ENCODE results near the gene CPEB2. TPM values are rescaled to one million over a fixed set of nuclear protein-coding genes. Genes with fewer than 3 reads are reported as not detected.
A peak's percentile ranks its signal among the peaks of the same experiment; 100 is the strongest.

Gene CPEB2
- total and polyA plus RNA-seq, 2 experiments from 2014 or later = 3.5 to 6.6 TPM

DNA sequence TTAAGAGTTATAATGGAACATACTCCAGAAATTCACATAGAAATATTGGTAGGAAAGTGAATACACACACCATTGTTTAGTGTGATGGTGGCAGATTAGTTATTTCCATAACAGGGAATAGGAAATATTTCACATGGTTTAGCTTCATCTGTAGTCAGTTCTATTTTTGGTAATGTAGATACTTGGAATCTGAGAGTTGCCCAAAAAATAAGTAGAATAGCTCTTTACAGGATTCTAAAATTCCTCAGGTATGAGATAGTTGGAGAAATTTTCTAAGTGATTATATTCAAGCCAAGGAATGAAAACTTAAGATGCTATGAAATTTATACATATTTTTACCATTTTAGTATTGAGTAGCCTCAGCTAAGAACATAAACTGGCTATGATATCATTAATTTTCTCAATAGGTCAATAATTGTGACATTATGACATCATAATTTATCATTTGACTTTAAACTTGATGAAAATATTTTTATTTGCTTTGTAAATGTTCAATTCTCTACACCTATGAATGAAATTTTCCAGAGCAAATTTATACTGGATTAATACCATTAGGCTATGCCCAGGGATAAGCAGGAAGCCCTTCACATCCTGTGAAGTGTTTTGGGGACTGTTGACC lies 35.8 kb downstream of the CPEB2 start:
- Histone ChIP-seq H2AFZ (no peak overlapping the region), H3K27me3 (replicated peaks; ENCODE audit: insufficient read depth) (no peaks in the 10 kb centered on the region), H3K4me1 (ENCODE audit: insufficient read depth) (peaks cover 49% of the 10 kb centered on the region), H3K27ac (peak overlapping the region; percentile 44), H3K4me2 (ENCODE audit: unreplicated experiment) (peak overlapping the region; percentile 26), H3K4me3 (no peak overlapping the region), H4K20me1 (ENCODE audit: insufficient read depth) (no peaks in the 10 kb centered on the region), H3F3A (ENCODE audit: insufficient read depth) (peaks cover 42% of the 10 kb centered on the region), H3K79me2 (ENCODE audit: insufficient read depth) (peaks cover 66% of the 10 kb centered on the region), H3K9me3 (ENCODE audit: low read depth) (no peaks in the 10 kb centered on the region), H3K36me3 (ENCODE audit: low read depth) (peaks cover 28% of the 10 kb centered on the region; the same call in 1 of the 2 replicates), H3K9me2 (ENCODE audit: insufficient read depth) (no peaks in the 10 kb centered on the region), H3K9ac (no peak overlapping the region)
- in situ Hi-C loops (cut with MboI) = no loop called here
- peak; percentile 25 for DNase-seq
- TF ChIP-seq EZH2phosphoT487 (IDR thresholded peaks at IDR 0.05; ENCODE audit: insufficient read depth, low read depth) (no peak), EZH2 (IDR thresholded peaks at IDR 0.05; ENCODE audit: insufficient read depth, poor library complexity, severe bottlenecking) (no peak)

GRCh38 chr4:15040916-15041463 lies 38.7 kb downstream of the CPEB2 start:
- TF ChIP-seq EZH2phosphoT487 (IDR thresholded peaks at IDR 0.05; ENCODE audit: insufficient read depth, low read depth) = no peak
- TF ChIP-seq EZH2 (IDR thresholded peaks at IDR 0.05; ENCODE audit: insufficient read depth, poor library complexity, severe bottlenecking) = no peak
- no peak overlapping the region for H3K4me2 ChIP-seq (ENCODE audit: unreplicated experiment)
- H2AFZ ChIP-seq = no peak overlapping the region
- H3K9me3 ChIP-seq (ENCODE audit: low read depth) = no peaks in the 10 kb centered on the region
- H3K79me2 ChIP-seq (ENCODE audit: insufficient read depth) = peaks cover 39% of the 10 kb centered on the region
- H3K9me2 ChIP-seq (ENCODE audit: insufficient read depth) = no peaks in the 10 kb centered on the region
- H4K20me1 ChIP-seq (ENCODE audit: insufficient read depth) = no peaks in the 10 kb centered on the region
- peaks cover 21% of the 10 kb centered on the region for H3K4me1 ChIP-seq (ENCODE audit: insufficient read depth)
- no peak overlapping the region for H3K27ac ChIP-seq
- H3K9ac ChIP-seq = no peak overlapping the region
- H3K27me3 ChIP-seq (replicated peaks; ENCODE audit: insufficient read depth) = no peaks in the 10 kb centered on the region
- WGBS, 2 experiments (ENCODE audit: low coverage in 1 of 2, low lambda C conversion rate in 2 of 2, missing lambda C conversion rate in 2 of 2) = 92 to 98% methylated on average over 3 of the region's 3 CpGs
- H3K4me3 ChIP-seq = no peak overlapping the region
- H3K36me3 ChIP-seq (ENCODE audit: low read depth) = 0 out of 2 replicates have a peak, but pooled peaks cover 11% of the 10 kb centered on the region
- in situ Hi-C loops (cut with MboI) = no loop called here
- peak; percentile 7 for DNase-seq
- H3F3A ChIP-seq (ENCODE audit: insufficient read depth) = peaks cover 20% of the 10 kb centered on the region

GRCh38 chr4:15042529-15043167 lies 40.4 kb downstream of the CPEB2 start:
- no peak overlapping the region for H3K27ac ChIP-seq
- in situ Hi-C loops (cut with MboI) = no loop called here

GRCh38 chr4:15043226-15043625 lies 40.9 kb downstream of the CPEB2 start:
- H3K4me2 ChIP-seq (ENCODE audit: unreplicated experiment) = no peak overlapping the region
- H3K9ac ChIP-seq = no peak overlapping the region
- no peak overlapping the region for H3K27ac ChIP-seq
- H3K4me3 ChIP-seq = no peak overlapping the region
- peaks cover 9% of the 10 kb centered on the region for H3F3A ChIP-seq (ENCODE audit: insufficient read depth)
- 0 out of 2 replicates have a peak, but pooled peaks cover 13% of the 10 kb centered on the region for H3K36me3 ChIP-seq (ENCODE audit: low read depth)
- no peak for TF ChIP-seq EZH2 (IDR thresholded peaks at IDR 0.05; ENCODE audit: insufficient read depth, poor library complexity, severe bottlenecking)
- TF ChIP-seq EZH2phosphoT487 (IDR thresholded peaks at IDR 0.05; ENCODE audit: insufficient read depth, low read depth) = no peak
- no peaks in the 10 kb centered on the region for H3K9me3 ChIP-seq (ENCODE audit: low read depth)
- in situ Hi-C loops (cut with MboI) = no loop called here
- H4K20me1 ChIP-seq (ENCODE audit: insufficient read depth) = no peaks in the 10 kb centered on the region
- peaks cover 12% of the 10 kb centered on the region for H3K4me1 ChIP-seq (ENCODE audit: insufficient read depth)
- peaks cover 52% of the 10 kb centered on the region for H3K79me2 ChIP-seq (ENCODE audit: insufficient read depth)
- H3K27me3 ChIP-seq (replicated peaks; ENCODE audit: insufficient read depth) = no peaks in the 10 kb centered on the region
- 95 to 100% methylated on average over 3 of the region's 3 CpGs for WGBS, 2 experiments (ENCODE audit: low coverage in 1 of 2, low lambda C conversion rate in 2 of 2, missing lambda C conversion rate in 2 of 2)
- no peak for DNase-seq
- no peak overlapping the region for H2AFZ ChIP-seq
- no peaks in the 10 kb centered on the region for H3K9me2 ChIP-seq (ENCODE audit: insufficient read depth)

More at GRCh38 chr4:15042529-15043167, 40.4 kb downstream of the CPEB2 start:
- Histone ChIP-seq H3K4me2 (ENCODE audit: unreplicated experiment) (no peak overlapping the region), H4K20me1 (ENCODE audit: insufficient read depth) (no peaks in the 10 kb centered on the region), H3K4me1 (ENCODE audit: insufficient read depth) (peaks cover 18% of the 10 kb centered on the region), H3K36me3 (ENCODE audit: low read depth) (0 out of 2 replicates have a peak, but pooled peaks cover 11% of the 10 kb centered on the region), H3K4me3 (no peak overlapping the region), H3K27me3 (replicated peaks; ENCODE audit: insufficient read depth) (no peaks in the 10 kb centered on the region), H3F3A (ENCODE audit: insufficient read depth) (peaks cover 15% of the 10 kb centered on the region), H3K9me3 (ENCODE audit: low read depth) (no peaks in the 10 kb centered on the region), H3K9me2 (ENCODE audit: insufficient read depth) (no peaks in the 10 kb centered on the region), H3K79me2 (ENCODE audit: insufficient read depth) (peaks cover 47% of the 10 kb centered on the region), H3K9ac (no peak overlapping the region), H2AFZ (no peak overlapping the region)
- WGBS, 2 experiments (ENCODE audit: low coverage in 1 of 2, low lambda C conversion rate in 2 of 2, missing lambda C conversion rate in 2 of 2) = 70 to 74% methylated on average over 4 of the region's 4 CpGs
- TF ChIP-seq EZH2 (IDR thresholded peaks at IDR 0.05; ENCODE audit: insufficient read depth, poor library complexity, severe bottlenecking) (no peak), EZH2phosphoT487 (IDR thresholded peaks at IDR 0.05; ENCODE audit: insufficient read depth, low read depth) (no peak)
- peak; percentile 7 for DNase-seq
